HL-60 (cell line): ENCODE data around the gene SRCIN1.
A peak's percentile ranks its signal among the peaks of the same experiment; 100 is the strongest.
"Not testable (repeated sequence)": the region's sequence is repeated elsewhere in the genome, so short reads cannot be mapped to it uniquely, and the experiment has no call there.

Experiments
- DNase-seq, 2 experiments: peaks; one replicate each; pipeline ENCODE4 v3.0.0-alpha.2; 2010 to 2020; ENCODE audit warnings: low read depth in 1 of 2, low spot score in 1 of 2
- H3K27ac ChIP-seq: fragments of 250-450 bp; sonication (Bioruptor Pico); replicated peaks from 2 replicates; pipeline ENCODE4 v1.5.1; 2020; ENCODE audit warnings: mild to moderate bottlenecking, moderate library complexity
- H3K27me3 ChIP-seq: fragments of 250-450 bp; sonication (Bioruptor Pico); 2 replicates; pipeline ENCODE4 v1.5.1; 2021; ENCODE audit warnings: mild to moderate bottlenecking, moderate library complexity; ENCODE audit not compliant: insufficient read depth, poor library complexity, severe bottlenecking
- H3K4me3 ChIP-seq: replicated peaks from 2 replicates; pipeline ENCODE4 v1.5.1; 2011; ENCODE audit warnings: mild to moderate bottlenecking, control low read depth, low read length; ENCODE audit not compliant: insufficient read depth
- GABPA ChIP-seq: IDR thresholded peaks from 2 replicates; pipeline ENCODE4 v1.6.1; 2012; ENCODE audit warnings: low read depth
- POLR2AphosphoS5 ChIP-seq: IDR thresholded peaks from 2 replicates; pipeline ENCODE4 v1.6.1; 2012; ENCODE audit warnings: low read depth
- SPI1 ChIP-seq: IDR thresholded peaks from 2 replicates; pipeline ENCODE4 v1.6.1; 2012; ENCODE audit warnings: low read depth, mild to moderate bottlenecking, borderline replicate concordance
- TF ChIP-seq, protein P1 (sequence below): IDR thresholded peaks from 2 replicates; pipeline ENCODE4 v1.6.1; 2012; ENCODE audit warnings: low read depth; ENCODE audit not compliant: insufficient replicate concordance
- TF ChIP-seq, protein P2 (sequence below): IDR thresholded peaks from one replicate; pipeline ENCODE4 v1.5.1; 2011; ENCODE audit warnings: low read length, control low read depth, inconsistent platforms; ENCODE audit not compliant: insufficient read depth

The SRCIN1 gene

DNA sequence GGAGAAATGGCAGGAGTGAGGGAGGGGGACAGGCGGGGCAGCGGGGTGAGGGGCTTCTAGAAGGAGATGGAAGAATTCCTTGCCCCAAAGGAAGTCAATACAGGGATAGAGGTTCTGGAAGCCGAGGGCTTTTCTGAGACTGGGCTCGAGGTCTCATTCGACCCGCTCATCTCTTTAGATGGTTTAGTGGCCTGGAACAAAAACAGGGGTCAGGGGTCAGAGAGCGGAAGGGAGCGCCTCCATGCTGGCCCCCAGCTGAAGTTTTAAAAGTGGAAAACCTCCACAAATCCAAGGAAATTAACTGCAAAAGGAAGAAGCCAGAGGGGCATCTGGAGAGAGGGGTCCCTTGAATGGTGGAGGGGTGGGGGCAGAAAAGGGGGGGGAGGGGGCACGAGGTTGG lies 72.5 kb downstream of the SRCIN1 start:
- no peak for TF ChIP-seq SPI1
- TF ChIP-seq GABPA: no peak
- TF ChIP-seq, protein P1, sequence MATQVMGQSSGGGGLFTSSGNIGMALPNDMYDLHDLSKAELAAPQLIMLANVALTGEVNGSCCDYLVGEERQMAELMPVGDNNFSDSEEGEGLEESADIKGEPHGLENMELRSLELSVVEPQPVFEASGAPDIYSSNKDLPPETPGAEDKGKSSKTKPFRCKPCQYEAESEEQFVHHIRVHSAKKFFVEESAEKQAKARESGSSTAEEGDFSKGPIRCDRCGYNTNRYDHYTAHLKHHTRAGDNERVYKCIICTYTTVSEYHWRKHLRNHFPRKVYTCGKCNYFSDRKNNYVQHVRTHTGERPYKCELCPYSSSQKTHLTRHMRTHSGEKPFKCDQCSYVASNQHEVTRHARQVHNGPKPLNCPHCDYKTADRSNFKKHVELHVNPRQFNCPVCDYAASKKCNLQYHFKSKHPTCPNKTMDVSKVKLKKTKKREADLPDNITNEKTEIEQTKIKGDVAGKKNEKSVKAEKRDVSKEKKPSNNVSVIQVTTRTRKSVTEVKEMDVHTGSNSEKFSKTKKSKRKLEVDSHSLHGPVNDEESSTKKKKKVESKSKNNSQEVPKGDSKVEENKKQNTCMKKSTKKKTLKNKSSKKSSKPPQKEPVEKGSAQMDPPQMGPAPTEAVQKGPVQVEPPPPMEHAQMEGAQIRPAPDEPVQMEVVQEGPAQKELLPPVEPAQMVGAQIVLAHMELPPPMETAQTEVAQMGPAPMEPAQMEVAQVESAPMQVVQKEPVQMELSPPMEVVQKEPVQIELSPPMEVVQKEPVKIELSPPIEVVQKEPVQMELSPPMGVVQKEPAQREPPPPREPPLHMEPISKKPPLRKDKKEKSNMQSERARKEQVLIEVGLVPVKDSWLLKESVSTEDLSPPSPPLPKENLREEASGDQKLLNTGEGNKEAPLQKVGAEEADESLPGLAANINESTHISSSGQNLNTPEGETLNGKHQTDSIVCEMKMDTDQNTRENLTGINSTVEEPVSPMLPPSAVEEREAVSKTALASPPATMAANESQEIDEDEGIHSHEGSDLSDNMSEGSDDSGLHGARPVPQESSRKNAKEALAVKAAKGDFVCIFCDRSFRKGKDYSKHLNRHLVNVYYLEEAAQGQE: no peak
- TF ChIP-seq, protein P2, sequence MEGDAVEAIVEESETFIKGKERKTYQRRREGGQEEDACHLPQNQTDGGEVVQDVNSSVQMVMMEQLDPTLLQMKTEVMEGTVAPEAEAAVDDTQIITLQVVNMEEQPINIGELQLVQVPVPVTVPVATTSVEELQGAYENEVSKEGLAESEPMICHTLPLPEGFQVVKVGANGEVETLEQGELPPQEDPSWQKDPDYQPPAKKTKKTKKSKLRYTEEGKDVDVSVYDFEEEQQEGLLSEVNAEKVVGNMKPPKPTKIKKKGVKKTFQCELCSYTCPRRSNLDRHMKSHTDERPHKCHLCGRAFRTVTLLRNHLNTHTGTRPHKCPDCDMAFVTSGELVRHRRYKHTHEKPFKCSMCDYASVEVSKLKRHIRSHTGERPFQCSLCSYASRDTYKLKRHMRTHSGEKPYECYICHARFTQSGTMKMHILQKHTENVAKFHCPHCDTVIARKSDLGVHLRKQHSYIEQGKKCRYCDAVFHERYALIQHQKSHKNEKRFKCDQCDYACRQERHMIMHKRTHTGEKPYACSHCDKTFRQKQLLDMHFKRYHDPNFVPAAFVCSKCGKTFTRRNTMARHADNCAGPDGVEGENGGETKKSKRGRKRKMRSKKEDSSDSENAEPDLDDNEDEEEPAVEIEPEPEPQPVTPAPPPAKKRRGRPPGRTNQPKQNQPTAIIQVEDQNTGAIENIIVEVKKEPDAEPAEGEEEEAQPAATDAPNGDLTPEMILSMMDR: no peak
- no peak for TF ChIP-seq POLR2AphosphoS5

DNA sequence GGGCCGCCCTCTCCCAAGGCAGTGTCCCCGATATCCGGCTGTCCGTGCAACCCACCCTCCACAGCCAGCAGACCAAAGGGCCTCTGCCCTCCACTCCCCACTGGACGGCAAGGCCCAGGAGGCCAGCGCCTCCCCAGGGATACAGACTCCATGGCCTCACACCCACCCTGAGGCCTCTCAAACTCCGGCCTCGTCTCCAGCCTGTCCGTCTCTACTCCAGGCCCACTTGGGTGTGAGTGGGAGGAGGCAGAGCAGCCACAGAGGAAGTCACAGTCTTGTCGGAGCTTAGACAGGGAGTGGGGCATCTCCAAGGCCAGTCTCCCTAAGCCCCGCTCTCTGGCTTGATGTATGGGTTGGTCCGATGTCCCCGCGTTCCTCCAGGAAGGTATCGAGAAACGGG lies 73.3 kb downstream of the SRCIN1 start:
- peak; percentile 4; the same call in 1 of the 2 replicates for TF ChIP-seq SPI1
- TF ChIP-seq, protein P1: no peak
- H3K4me3 ChIP-seq: no peak overlapping the region
- H3K27ac ChIP-seq: no peak overlapping the region
- H3K27me3 ChIP-seq: peaks cover 12% of the 10 kb centered on the region
- DNase-seq: no peak

More for the DNA sequence above, 72.5 kb downstream of the SRCIN1 start:
- peaks cover 12% of the 10 kb centered on the region for H3K27me3 ChIP-seq
- H3K27ac ChIP-seq: no peak overlapping the region
- H3K4me3 ChIP-seq: no peak overlapping the region
- no peak for DNase-seq

DNA sequence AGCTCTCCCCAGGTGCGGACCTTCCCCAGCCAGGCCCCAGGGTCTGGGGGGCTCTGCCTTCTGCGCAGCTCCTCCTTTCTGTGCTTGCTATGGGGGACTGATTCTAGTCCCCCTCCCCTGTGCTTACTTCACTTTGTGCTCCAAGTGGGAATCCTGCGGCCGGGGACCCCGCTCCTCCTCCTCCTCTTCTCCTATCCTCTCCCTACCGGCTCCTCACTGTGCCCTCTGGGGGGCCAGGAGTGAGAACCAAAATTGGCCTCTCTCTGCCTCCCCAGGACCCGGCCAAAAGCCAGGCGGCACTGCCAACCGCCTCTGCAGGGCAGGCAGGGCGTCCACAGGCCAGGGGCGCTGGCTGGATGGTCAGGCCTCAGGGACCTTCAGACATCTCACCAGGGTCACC lies 74.0 kb downstream of the SRCIN1 start:
- H3K27ac ChIP-seq, DNase-seq: not testable (repeated sequence)

DNA sequence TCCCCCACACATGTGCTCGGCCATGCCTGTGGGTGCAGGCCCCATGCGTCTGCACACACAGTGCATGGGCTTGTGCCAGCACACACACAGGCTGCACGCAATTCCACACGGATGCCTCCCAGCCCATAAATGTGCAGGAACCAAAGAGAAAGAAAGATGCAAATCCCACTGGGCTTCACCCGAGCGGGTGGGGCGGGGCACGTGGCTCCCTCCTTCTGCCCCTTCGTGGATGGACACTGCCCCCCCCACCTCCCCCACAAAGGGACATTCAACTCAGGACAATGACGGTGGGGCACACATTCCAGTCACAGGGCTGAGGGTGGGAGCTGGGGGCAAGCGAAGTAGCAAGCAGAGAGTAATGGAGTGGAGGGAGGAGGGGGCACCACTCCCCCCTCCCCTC lies 74.9 kb downstream of the SRCIN1 start:
- not testable (repeated sequence) for H3K27ac ChIP-seq, DNase-seq, H3K27me3 ChIP-seq

More for the DNA sequence above, 74.0 kb downstream of the SRCIN1 start:
- H3K27me3 ChIP-seq: peaks cover 12% of the 10 kb centered on the region
- H3K4me3 ChIP-seq: not testable (repeated sequence)

DNA sequence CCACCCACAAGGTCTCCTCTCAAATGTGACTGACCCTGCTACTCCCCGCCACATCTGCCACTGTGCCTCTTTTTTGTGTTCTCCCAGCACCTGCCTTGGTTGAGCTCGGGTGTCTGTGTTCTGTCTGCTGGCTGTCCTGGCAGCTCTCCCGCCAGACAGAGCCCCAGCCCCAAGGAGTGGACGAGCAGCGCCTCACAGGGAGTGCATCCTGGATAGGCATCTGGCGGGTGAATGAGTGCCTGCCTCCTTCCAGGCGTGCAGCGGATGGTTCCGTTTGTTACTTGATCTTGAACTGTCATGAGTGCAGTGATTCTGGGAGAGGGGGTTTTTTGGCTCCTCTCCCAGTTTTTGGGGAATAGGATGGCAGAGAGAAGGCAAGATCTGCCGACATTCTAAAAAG lies 77.6 kb downstream of the SRCIN1 start:
- DNase-seq, H3K27ac ChIP-seq, H3K4me3 ChIP-seq, H3K27me3 ChIP-seq: not testable (repeated sequence)

More for the DNA sequence above, 74.9 kb downstream of the SRCIN1 start:
- not testable (repeated sequence) for H3K4me3 ChIP-seq

DNA sequence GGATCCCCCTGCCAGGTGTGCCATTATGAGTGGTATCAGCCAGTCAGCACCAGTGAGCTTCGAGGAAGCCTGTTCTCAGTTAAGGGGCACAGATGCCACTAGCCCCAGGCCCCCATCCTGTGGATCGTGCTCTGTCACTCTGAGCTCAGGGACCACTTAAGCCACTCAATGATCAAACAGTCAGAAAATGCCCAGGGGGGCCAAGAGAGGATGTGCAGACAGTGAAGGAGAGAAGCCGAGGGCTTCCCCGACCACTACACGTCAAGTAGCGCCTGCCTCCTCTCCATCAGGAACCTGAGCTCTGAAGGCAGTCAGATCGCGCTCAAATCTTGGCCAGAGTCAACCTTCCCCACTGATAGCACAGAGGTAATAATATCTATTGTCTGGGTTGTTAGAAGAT lies 79.2 kb downstream of the SRCIN1 start:
- DNase-seq, H3K27ac ChIP-seq, H3K4me3 ChIP-seq: not testable (repeated sequence)

More for the DNA sequence above, 79.2 kb downstream of the SRCIN1 start:
- H3K27me3 ChIP-seq: not testable (repeated sequence)
